ENCODE data around the gene SPTBN5. TPM values are rescaled to one million over a fixed set of nuclear protein-coding genes. Genes with fewer than 3 reads are reported as not detected.

SPTBN5 gene
- total and polyA plus RNA-seq, 5 experiments from 2014 or later, result 0.02 to 0.96 (median 0.81) TPM; not detected in 2

DNA sequence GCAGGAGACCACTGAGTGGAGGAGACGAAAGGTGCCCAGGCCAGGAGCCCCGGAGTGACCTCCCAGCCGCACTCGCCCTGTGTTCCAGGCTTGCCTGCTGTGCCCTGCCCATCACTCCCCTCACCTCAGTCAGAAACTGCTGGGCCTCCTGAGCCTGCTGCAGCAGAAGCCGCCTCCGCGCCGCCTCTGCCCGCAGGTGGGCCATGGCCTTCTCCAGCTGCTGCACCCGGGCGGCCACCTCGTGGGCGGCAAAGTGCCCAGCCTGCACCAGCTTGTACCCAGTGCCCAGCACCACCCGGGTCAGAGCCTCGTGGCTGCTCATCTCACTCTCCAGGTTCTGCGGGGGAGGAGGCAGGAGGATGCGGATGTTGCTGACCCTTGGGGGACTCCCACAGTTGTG lies 37.6 kb downstream of the SPTBN5 start:
- no peak overlapping the region for H3K4me3 Mint-ChIP-seq
- peaks cover 3 to 12% (median 6%) of the 10 kb centered on the region in 4 donors for H3K4me1 Mint-ChIP-seq
- POLR2A ChIA-PET, result no interaction called here
- H3K27me3 Mint-ChIP-seq, result no peaks in the 10 kb centered on the region
- H3K36me3 Mint-ChIP-seq, result no peaks in the 10 kb centered on the region
- H3K9me3 Mint-ChIP-seq, result no peaks in the 10 kb centered on the region
- DNase-seq, result no peak
- no peak overlapping the region for H3K27ac Mint-ChIP-seq
- ATAC-seq, result no peak

DNA sequence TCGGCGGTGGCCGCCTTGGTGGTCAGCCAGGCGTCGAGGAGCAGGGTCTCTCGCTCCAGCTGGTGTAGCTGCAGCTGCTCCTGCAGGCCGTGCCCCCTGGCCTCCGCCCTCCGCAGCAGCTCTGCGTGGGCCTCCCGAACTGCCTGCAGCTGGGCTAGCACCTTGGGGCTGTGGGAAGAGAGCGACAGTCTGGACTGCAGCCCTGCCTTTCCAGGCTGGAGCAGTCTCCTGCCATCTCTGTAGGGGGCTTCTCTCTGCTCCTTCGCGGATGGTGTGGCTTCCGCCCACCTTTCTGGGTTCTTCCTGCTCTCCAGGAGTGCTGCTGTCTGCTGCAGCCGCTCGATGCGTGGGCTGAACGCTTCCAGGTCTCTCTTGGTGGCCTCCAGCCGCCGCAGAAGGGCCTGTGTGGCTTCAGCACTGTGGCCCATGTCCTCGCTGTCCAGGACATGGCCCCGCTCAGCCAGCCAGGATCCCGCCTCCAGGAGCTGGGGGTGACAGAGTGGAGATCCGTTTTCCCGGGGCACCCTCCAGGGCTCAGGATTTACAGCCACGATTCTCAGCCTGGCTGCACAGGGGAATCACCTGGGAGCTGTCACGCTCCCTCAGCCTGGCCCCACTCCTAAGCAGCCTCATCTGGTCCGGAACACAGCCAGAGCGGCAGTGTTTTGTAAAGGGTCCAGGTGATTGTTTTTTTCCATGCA lies 38.4 kb downstream of the SPTBN5 start:
- no peak for ATAC-seq
- H3K36me3 Mint-ChIP-seq, result no peaks in the 10 kb centered on the region
- peaks cover 3 to 10% (median 5%) of the 10 kb centered on the region in 4 donors for H3K4me1 Mint-ChIP-seq
- POLR2A ChIA-PET, result no interaction called here
- H3K9me3 Mint-ChIP-seq, result no peaks in the 10 kb centered on the region
- no peak overlapping the region for H3K4me3 Mint-ChIP-seq
- no peak overlapping the region for H3K27ac Mint-ChIP-seq
- H3K27me3 Mint-ChIP-seq, result no peaks in the 10 kb centered on the region
- no peak for DNase-seq

DNA sequence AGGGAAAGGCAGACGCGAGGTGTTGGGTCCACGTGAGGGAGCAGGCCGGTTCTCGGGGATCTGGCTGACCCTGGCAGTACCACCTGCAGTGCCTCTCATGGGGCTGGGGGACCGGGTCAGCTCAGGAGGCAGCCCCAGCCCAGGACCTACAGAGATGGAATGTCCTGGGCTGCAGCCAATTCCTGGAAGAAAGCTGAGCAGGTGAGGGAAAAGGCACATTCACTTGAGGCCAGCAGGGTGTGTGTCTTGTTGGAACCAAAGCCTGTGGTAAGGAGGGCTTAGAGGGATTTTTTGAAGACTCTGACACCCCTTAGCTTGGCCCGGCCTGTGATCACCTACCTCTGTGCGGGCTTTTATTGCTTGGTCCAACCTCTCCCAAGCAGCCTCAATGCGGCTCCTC lies 39.4 kb downstream of the SPTBN5 start:
- DNase-seq, result no peak
- Mint-ChIP-seq H3K9me3 (no peaks in the 10 kb centered on the region), H3K27ac (peak overlapping the region in 1 of 10 donors; percentile 88), H3K27me3 (no peaks in the 10 kb centered on the region), H3K36me3 (no peaks in the 10 kb centered on the region), H3K4me3 (no peak overlapping the region), H3K4me1 (peaks cover 0 to 4% (median 0%) of the 10 kb centered on the region in 4 donors)
- POLR2A ChIA-PET, result interaction anchor here (1.0 kb wide), 1 partner anchor 8 kb away, joined by 3 read pairs; no protein-coding TSS in a partner anchor
- ATAC-seq, result no peak

DNA sequence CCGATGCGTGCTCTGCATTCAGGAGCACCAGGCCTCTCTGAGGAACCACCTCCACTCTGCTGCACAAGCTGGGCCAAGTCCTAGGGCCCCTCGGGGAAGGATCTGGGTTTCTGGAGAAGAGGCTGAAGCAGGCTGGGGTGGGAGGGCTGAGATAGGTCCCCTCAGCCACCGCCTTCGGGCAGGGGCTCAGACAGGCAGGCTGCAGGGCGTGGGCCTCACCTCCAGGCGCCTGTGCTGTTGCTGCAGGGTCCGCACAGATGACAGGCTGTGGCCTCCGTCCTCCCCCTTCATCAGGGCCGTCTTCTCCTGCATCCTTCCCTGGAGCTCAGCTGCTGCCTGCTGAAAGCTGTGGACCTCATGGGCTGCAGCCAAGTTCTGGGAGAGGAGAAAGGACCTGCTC lies 40.0 kb downstream of the SPTBN5 start:
- no peak overlapping the region for H3K4me3 Mint-ChIP-seq
- peaks cover 0 to under 1% (median 0%) of the 10 kb centered on the region in 3 donors for H3K36me3 Mint-ChIP-seq
- DNase-seq, result no peak
- POLR2A ChIA-PET, result interaction anchor here (0.6 to 1.4 kb wide), 3 partner anchors 9 to 442 kb away, joined by 3 read pairs; no protein-coding TSS in a partner anchor
- H3K27me3 Mint-ChIP-seq, result no peaks in the 10 kb centered on the region
- H3K27ac Mint-ChIP-seq, result no peak overlapping the region
- ATAC-seq, result no peak
- peaks cover 0 to 4% (median 1%) of the 10 kb centered on the region in 4 donors for H3K4me1 Mint-ChIP-seq
- no peaks in the 10 kb centered on the region for H3K9me3 Mint-ChIP-seq

DNA sequence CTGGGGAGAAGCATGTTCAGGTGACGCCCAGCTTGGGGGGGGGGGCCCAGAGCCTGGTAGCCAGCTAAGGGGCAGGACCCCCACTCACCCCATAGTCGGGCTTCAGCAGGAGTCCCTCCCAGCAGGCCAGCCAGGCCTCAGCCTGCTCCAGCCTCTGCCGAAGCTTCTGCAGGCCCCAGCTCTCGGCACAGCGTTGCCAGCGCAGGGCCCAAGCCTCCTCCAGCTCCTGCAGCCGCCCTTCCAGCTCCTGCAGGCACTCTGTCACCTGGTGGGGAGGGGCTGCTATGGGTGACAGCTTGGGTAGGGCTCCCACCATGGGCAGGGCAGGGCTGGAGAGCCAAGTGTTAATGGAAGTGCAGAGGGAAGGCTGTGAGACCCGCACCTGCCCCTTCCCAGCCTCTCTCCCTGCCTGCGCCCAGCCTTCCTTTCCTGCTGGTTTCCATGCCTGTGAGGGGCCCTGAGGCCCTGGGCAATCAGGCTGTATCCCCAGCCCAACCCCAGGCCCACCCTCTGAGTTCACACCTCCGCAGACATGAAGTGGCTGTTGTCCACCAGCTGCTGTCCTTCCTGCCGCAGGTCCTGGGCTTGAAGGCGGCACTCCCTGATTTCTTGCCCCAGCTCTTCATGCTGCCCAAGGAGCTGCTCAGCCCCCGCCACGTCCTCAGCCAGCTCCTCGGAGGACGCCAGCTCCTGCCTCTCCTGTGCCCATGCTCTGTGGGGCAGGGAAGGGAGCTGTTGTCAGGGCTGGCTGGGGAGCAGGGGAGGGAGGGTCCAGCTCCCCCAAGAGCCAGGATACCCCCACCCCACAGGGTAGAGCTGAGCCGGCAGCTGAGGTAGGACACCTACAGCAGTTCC lies 40.9 kb downstream of the SPTBN5 start:
- no peak for DNase-seq
- H3K27ac Mint-ChIP-seq, result no peak overlapping the region
- no peak overlapping the region for H3K4me3 Mint-ChIP-seq
- H3K9me3 Mint-ChIP-seq, result no peaks in the 10 kb centered on the region
- H3K27me3 Mint-ChIP-seq, result no peaks in the 10 kb centered on the region
- peaks cover 0 to 5% (median 2%) of the 10 kb centered on the region in 4 donors for H3K4me1 Mint-ChIP-seq
- no peak for ATAC-seq
- peaks cover 0 to 9% (median 3%) of the 10 kb centered on the region in 3 donors for H3K36me3 Mint-ChIP-seq
- POLR2A ChIA-PET, result interaction anchor here (1.3 to 1.4 kb wide), 3 partner anchors 8 to 40 kb away, joined by 3 to 5 read pairs (median 3); partner anchors contain the start of gene PLA2G4B

DNA sequence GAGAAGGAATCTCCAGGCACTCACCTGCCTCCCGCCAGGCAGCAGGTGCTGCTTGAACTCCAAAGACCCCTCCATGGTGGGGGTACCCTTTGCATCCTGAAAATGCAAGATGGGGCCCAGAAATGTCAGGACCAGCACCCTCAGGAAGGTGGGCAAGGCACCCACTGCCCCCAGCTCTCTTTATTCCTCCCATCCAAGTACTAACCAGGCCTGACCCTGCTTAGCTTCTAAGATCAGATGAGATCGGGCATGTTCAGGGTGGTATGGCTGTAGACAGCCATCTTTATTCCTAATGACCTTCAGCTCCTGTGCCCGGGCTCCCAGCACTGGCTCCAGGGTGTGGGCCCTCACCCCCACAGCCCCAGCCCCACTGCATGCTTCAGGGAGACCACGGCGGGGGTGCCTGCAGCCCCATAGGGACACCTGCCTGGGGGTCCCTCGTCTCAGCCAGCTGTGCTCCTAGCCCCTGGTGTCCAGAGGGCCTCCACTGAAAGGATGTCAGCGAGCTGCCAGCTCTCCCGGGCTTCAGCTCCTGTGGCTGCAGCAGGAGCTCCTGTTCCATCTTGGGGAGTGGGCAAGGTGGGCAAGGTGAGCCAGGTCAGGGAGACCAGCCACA lies 42.0 kb downstream of the SPTBN5 start:
- POLR2A ChIA-PET, result interaction anchor here (0.8 to 1.4 kb wide), 4 partner anchors 14 to 83 kb away, joined by 3 to 5 read pairs (median 4); partner anchors contain the start of gene PLA2G4B
- no peak overlapping the region for H3K4me3 Mint-ChIP-seq
- peak overlapping the region in 1 of 10 donors; percentile 29 for H3K27ac Mint-ChIP-seq
- no peaks in the 10 kb centered on the region for H3K9me3 Mint-ChIP-seq
- H3K36me3 Mint-ChIP-seq, result peaks cover 0 to 18% (median 5%) of the 10 kb centered on the region in 3 donors
- ATAC-seq (no peak), DNase-seq (no peak)
- peaks cover 0 to 8% (median 2%) of the 10 kb centered on the region in 4 donors for H3K4me1 Mint-ChIP-seq
- H3K27me3 Mint-ChIP-seq, result no peaks in the 10 kb centered on the region

DNA sequence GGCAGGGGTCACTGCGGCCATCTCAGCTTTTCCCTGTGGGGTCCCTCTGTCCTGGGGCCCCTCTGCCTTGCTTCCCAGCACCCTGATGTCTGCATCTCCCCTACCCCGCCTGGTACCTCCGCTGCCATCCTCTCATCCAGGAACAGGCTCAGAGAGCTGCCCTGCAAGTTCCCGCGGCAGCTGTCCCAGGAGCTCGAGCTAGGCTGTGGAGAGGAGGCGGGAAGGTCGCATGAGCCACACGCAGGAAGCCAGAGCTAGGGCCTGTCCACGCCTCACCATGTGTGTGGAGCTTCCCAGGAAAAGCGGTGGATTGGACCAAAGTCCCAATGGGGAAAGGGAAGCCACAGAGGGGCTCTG lies 42.7 kb downstream of the SPTBN5 start:
- Mint-ChIP-seq H3K4me3 (no peak overlapping the region), H3K27me3 (no peaks in the 10 kb centered on the region), H3K4me1 (peaks cover 0 to 8% (median 2%) of the 10 kb centered on the region in 4 donors), H3K27ac (peak overlapping the region in 4 of 10 donors; percentile 21 to 74 (median 70)), H3K9me3 (no peaks in the 10 kb centered on the region), H3K36me3 (peaks cover 0 to 24% (median 7%) of the 10 kb centered on the region in 3 donors)
- ATAC-seq (no peak), DNase-seq (no peak)
- POLR2A ChIA-PET, result interaction anchor here (0.6 to 1.4 kb wide), 6 partner anchors 13 to 84 kb away, joined by 3 to 4 read pairs (median 3); partner anchors contain the start of gene PLA2G4B

DNA sequence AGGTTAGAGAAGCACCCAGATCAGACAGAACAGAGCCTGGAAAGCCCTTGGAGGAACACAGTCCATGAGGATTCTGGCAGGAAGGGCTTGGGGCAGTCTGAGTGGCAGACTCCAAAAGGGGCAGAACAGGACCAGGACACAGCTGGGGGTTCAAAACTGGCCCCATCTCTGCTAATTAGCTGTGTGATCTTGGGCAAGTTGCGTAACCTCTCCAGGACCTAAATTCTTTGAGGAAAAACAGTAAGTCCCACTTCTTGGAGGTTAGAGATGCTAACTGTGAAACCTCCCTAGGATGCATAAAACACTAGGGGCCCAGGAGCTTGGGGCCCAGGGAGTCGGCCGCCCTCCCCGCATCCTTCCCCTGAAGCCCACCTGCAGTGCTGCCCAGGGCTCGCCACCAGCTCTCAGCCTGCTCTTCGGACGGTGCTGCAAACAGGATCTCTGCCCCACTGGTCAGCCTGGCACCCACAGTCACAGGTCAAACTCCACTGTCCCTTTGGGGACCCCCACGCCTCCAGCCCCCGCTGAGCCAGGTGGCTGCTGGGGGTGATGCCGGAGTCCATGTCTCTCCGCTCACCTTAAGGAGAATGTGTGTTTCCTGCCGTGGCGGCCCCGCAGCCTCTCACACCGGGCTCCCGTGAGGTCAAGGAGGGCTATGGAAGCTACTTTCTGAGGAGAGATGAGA lies 43.2 kb downstream of the SPTBN5 start:
- no peaks in the 10 kb centered on the region for H3K27me3 Mint-ChIP-seq
- POLR2A ChIA-PET, result interaction anchor here (0.6 to 0.9 kb wide), 3 partner anchors 36 to 78 kb away, joined by 3 to 4 read pairs (median 3); no protein-coding TSS in a partner anchor
- no peak for DNase-seq
- peaks cover 0 to 8% (median 2%) of the 10 kb centered on the region in 4 donors for H3K4me1 Mint-ChIP-seq
- H3K27ac Mint-ChIP-seq, result peak overlapping the region in 8 of 10 donors; percentile 18 to 72 (median 40)
- no peak overlapping the region for H3K4me3 Mint-ChIP-seq
- no peaks in the 10 kb centered on the region for H3K9me3 Mint-ChIP-seq
- peak in 1 of 2 donors; percentile 16 for ATAC-seq
- H3K36me3 Mint-ChIP-seq, result peaks cover 0 to 27% (median 8%) of the 10 kb centered on the region in 3 donors

DNA sequence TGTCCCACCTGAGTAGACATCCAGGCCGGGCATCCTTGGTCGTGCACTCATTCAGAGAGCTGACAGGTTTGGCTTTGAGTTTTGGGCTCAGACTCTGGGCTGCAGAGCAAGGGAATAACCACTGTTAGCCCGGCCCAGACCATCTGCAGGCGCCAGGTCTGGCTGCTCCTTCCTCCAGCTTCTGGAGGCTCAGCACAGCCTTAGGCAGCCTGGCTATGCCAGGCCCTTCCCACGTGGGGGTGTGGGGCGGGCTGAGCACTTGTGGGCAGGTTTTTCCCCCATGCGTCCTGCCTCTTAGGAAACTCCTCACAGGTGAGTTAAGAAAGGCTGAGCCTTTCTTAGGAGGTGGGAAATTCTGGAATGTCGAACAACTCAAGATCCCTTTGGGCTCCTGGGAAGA lies 44.0 kb downstream of the SPTBN5 start:
- Mint-ChIP-seq H3K4me3 (no peak overlapping the region), H3K4me1 (peaks cover 0 to 8% (median 2%) of the 10 kb centered on the region in 4 donors), H3K27ac (peak overlapping the region in 6 of 10 donors; percentile 14 to 60 (median 40)), H3K9me3 (no peaks in the 10 kb centered on the region), H3K27me3 (no peaks in the 10 kb centered on the region), H3K36me3 (peaks cover 0 to 31% (median 8%) of the 10 kb centered on the region in 3 donors)
- peak in 1 of 2 donors; percentile 18 for ATAC-seq
- DNase-seq, result no peak
- POLR2A ChIA-PET, result no interaction called here

DNA sequence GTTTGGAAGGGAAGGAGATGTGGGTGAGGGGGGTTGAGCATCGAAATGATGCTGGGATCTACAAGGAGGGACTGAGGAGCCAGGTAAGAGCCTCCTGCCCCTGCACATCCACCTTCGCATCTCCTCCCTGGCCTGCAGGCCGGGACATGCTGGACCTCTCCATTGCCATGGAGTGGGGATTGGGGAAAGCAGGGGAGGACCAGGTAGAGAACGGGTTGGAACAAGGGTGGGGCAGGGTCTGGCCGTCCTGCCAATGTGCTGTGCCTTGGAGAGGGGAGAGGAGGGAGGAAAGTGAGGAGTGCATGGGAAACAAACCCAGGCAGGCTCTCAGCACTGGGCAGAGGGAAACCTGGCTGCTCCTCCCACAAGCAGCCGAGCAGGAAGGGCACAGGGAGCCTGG lies 44.6 kb downstream of the SPTBN5 start:
- H3K27me3 Mint-ChIP-seq, result no peaks in the 10 kb centered on the region
- H3K4me3 Mint-ChIP-seq, result no peak overlapping the region
- H3K27ac Mint-ChIP-seq, result peak overlapping the region in 7 of 10 donors; percentile 28 to 81 (median 56)
- ATAC-seq (no peak), DNase-seq (no peak)
- H3K9me3 Mint-ChIP-seq, result no peaks in the 10 kb centered on the region
- peaks cover 0 to 31% (median 8%) of the 10 kb centered on the region in 3 donors for H3K36me3 Mint-ChIP-seq
- POLR2A ChIA-PET, result no interaction called here
- H3K4me1 Mint-ChIP-seq, result peaks cover 0 to 8% (median 2%) of the 10 kb centered on the region in 4 donors

DNA sequence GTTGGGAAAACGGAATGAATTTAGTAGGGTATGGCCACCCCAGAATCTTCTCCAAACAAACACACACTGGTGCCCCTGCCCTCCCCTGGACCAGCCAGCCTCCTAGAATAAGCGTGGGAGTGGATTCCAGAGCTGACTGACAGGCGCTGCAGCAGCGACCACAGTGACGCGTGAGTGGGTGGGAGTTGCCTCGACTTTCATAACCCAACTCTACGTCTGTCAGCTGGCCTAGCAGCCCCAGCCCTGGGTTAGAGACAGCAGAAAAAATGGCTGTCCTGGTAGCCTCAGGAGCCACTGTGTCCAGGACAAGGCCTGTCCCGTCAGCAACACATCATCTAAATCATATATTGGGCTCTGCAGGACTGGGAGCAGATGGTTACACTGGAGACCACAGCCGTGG lies 45.2 kb downstream of the SPTBN5 start:
- POLR2A ChIA-PET, result no interaction called here
- ATAC-seq, result no peak
- peaks cover 0 to 8% (median 2%) of the 10 kb centered on the region in 4 donors for H3K4me1 Mint-ChIP-seq
- no peak for DNase-seq
- H3K27me3 Mint-ChIP-seq, result no peaks in the 10 kb centered on the region
- peaks cover 0 to 31% (median 8%) of the 10 kb centered on the region in 3 donors for H3K36me3 Mint-ChIP-seq
- H3K9me3 Mint-ChIP-seq, result no peaks in the 10 kb centered on the region
- H3K27ac Mint-ChIP-seq, result peak overlapping the region in 3 of 10 donors; percentile 35 to 74 (median 69)
- H3K4me3 Mint-ChIP-seq, result no peak overlapping the region

DNA sequence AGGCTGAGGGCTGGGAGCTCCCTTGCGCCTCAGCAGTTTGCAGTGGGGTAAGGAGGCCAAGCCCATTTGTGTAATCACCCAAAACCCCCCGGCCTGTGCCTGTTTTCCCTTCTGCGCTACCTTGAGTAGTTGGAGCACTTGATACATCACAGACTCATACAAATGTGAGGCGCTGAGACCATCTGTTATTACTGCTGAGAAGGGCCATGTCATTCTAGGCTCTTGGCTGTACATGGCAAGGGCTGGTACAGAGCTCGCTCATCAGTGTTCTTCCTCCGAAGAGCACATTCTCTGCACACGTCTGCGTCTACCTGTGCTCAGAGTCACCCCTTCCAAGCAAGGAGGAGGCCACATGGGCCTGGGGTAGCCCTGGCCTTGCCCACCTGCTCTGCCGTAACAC lies 45.9 kb downstream of the SPTBN5 start:
- Mint-ChIP-seq H3K4me1 (peaks cover 0 to 8% (median 2%) of the 10 kb centered on the region in 4 donors), H3K9me3 (no peaks in the 10 kb centered on the region), H3K27me3 (no peaks in the 10 kb centered on the region), H3K4me3 (no peak overlapping the region), H3K27ac (peak overlapping the region in 5 of 10 donors; percentile 1 to 69 (median 29)), H3K36me3 (peaks cover 0 to 32% (median 8%) of the 10 kb centered on the region in 3 donors)
- DNase-seq (no peak), ATAC-seq (no peak)
- POLR2A ChIA-PET, result no interaction called here

Data from naive thymus-derived CD8-positive, alpha-beta T cell (primary cell).